Muscle of back (tissue), 13 donors: ENCODE results near the gene FGF14. TPM values are rescaled to one million over a fixed set of nuclear protein-coding genes. Genes with fewer than 3 reads are reported as not detected.

Experiments used
- DNase-seq, 3 donors: peaks; one replicate each; pipeline versions ENCODE4 v3.0.0 to v3.0.0-alpha.2; 2013
- long read RNA-seq, 9 donors: transcript quantifications; one replicate each; lab custom pipeline, GENCODE V29; 2026
- polyA plus RNA-seq, 10 donors: library from polyadenylated mRNA; unstranded; fragments of 120-200 nt; gene quantifications; one replicate each; pipeline ENCODE4 v1.2.1, GENCODE V29; 2013; ENCODE audit not compliant: insufficient read length in 10 of 10

The FGF14 gene
- 1 to 10 TPM in 2 of 10 donors, under 1 TPM in 8; 0.17 to 1.6 (median 0.60) TPM for polyA plus RNA-seq
- long read RNA-seq, donor 1 = 0 reads
- long read RNA-seq, donor 2 = 0 reads
- long read RNA-seq, donor 3 = 0 reads
- long read RNA-seq, donor 4 = 0 reads
- long read RNA-seq, donor 5 = 0 reads
- long read RNA-seq, donor 6 = 0 reads
- long read RNA-seq, donor 7 = 0 reads
- long read RNA-seq, donor 8 = 0 reads
- long read RNA-seq, donor 9 = 0 reads

DNA sequence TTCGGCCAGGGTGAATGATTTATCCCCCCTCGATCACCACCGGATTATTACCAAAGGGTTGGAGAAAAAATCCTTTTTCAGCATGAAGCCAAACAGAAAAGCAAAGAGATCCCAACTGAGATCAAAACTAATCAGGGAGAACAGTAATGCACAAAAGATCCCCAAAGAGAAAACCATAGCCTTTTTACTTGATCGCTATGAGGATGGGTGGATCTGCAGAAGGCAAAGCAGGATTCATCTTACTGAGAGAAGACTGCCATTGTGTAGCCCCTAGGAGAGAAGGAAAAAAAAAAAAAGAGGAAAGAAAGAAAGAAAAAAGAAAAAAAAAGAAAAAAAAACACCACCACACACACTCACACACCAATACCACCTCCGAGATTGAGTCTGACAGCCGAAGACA, at the start of gene FGF14:
Gene FGF14 (minus strand): TSS at position 283 of the 400 bp plus-strand sequence.
- peak in 1 of 3 donors; percentile 21 for DNase-seq

DNA sequence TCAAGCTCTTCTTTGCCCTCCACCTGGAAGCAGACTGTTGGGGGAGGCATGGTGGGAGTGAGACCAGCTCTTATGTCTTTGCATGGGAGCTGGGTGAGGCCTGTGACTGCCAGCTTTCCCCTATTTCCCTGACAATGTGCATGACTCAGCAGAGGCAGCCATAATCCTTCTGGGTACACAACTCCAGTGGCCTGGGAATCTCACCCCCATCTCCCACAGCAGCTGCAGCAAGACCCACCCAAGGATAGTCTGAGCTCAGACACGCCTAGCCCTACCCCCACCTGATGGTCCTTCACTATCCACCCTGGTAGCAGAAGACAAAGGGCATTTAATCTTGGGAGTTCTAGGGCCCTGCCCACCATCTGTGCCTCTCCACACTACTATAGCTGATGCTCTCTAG, 41.4 kb upstream of the FGF14 start:
- DNase-seq = no peak

DNA sequence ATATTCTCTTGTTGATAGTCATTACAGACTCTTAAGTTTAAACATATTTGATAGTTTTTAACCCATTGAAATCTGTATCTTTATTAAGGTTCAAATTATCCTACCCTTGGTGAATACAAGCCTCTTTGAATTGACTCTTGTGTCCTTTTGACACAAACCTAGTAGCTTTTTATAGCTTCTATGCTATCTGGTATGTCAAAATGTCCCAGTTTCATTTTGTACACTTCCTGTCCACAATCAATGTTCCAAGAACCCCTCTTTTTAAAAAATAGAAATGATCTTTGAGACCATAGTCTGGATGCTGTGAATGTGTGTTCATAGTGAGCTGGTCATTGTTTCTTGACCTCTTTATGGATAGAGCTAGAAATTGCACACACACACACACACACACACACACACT, 39.2 kb upstream of the FGF14 start:
- no peak for DNase-seq

DNA sequence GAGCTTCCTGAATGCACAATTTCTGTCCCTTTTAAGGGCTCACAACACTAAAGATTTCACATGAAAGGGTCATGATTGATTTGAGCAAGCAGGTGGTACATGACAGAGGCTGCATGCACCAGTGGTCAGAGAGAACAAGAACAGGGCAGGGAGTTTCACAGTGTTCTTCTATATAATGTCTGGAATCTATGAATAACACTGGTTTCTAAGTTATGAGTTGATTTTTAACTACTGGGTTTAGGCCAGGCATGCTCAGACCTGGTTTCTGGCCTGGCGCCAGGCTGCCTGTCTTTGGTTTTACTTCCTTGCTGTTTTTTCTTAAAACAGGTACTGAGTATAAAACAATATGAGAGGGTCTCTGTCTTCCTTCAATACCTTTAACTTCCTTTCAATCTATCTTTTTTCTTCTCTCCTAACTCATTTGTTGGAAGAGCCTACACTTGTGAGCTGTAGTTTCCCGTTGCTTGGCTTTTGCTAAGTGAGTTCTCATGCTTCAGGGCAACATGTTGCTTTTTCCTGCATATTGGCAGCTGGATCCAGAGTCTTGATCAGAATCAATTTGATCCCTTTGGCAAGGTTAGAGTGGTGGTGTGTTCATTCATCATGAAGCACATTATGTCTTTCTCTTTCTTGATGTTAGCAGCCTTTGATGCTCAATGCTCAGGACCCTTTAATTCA, 38.5 kb upstream of the FGF14 start:
- peak in 2 of 3 donors; percentile 2 to 7 for DNase-seq

DNA sequence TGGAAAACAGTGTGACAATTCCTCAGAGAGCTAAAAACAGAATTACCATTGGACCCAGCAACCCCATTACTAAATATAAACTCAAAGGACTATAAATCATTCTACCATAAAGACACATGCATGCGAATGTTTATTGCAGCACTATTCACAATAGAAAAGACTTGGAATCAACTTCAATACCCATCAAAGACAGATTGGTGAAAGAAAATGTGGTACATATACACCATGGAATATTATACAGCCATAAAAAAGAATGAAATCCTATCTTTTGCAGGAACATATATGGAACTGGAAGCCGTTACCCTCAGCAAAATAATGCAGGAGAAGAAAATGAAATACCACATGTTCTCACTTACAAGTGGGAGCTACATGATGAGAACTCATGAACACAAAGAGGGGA, 20.8 kb upstream of the FGF14 start:
- DNase-seq = no peak

DNA sequence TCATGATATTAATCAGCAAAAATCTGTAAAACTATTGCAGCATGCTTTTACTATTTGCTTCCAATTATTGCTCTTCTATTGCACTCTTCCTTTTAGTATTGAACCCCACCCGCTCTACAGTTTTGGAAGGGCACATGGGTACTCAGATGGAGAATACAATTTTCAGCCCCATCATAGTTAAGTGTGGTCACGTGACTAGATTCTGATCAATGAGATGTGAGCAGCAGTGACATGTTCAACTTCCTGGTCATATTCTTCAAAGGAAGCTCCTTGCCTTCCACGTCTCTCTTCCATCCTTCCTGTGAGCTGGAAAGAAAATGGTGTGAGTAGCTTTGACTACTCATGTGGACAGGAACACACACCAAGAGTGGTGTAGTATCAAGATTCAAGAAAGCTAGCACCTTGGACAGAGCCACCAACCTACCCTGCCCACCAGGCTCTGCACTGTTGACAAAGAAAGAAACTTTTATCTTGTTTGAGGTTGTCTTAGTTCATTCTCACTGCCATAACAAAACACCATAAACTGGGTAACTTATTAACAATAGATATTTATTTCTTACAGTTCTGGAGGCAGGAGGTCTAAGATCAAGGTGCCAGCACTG, 3.8 kb upstream of the FGF14 start:
- peak in 1 of 3 donors; percentile 34 for DNase-seq

DNA sequence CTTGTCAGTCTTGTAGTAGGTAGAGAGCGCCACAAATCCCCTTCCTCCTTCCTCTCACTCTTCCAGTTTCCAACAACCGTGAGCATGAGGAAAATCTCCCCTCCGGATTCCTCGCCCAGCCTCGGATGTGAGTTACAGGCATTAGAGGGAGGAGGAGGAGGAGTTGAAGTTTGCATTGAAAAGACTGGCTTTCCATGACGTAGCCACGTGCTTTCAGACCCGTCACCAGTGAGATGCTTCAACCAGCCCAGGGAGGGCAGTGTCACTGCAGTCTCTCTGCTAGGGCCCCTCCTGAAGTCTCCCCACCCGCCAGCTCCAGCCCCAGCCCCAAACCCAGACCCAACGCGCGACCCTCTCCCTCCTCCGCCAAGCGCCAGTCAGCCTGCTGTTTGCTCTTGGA, 442 bp upstream of the FGF14 start:
- DNase-seq = peak; percentile 14 to 72 (median 41)

DNA sequence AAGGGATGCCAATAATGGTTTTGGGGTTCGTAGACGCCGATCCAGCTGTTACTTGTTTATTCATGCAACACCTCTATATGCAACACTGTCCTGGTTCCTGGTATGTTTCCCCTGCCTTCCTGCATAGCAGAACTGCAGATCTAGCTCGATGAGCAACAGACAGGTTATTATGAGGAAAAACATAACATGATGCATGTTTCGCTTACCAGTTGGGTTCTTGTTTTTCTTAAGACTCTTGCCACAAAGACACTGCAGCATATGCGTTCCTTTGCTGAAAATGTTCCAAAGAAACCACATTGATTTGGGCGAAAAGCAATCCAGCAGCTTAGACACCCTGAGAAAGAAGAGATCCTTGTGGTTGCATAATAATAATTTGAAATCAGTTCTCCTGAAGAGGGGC, 583 bp downstream of the FGF14 start:
- DNase-seq = peak in 1 of 3 donors; percentile 39

DNA sequence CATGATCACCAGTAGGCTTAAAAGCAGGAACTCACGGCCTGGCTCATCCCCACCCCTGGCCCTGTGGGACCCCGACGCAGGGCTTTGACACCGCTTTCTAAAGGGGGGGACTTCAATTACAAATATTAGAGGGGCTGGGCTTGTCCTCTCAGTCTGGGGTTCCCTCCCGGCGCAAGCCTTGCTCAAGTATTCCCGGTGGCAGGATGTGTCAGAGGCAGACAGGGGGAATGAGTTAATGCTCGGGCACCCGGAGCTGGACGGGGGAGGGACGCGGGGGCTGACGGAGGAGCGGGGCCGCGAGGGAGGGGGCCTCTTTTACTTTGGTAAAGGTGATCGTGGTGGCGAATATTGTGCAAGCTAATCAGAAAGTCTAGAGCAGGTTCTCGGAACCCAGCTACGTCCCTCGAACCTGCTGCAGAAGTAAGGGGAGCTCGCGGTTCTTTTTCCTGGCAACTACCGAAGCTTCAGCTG, 1.1 kb downstream of the FGF14 start:
- peak in 1 of 3 donors; percentile 38 for DNase-seq

DNA sequence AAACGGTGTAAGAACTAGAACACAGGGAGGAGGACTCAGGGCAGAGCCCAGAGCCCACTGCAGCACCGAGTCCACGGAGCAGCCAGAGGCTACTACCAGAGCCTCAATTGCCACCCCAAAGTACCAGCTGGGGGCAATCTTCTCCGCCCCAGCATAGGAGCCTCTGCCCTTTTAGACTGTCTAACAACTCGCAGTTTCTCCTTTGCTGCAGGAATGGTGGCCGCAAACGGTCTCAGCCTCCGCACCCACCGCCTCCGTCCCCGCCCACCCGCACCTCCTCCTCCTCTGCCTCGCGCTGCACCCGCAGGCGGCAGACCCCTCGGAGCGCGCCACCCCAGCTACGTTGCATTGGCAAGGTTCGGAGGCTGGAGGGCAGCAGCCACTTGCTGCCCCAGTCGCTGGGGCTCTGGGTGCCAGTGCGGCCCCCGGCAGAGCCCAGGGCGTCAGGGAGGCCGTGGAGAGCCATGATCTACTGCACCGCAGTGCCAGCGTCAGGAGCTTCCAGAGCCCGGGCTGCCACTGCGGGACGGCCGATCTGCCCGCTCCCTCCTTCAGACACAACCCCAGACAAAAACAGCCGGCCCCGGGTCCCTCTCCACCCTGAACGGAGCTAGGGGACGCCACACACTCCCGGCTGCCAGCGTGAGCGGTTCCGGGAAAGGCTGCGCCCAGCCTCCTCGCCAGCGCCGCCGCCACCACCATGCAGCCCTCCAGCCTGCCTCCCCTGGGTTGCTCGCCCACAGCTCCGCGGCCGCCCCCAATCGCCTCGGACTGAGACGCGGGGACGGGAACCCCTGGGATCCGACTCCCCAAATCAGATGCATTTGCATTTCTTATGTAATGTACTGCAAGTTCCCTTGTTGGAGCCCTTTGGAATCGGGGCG, 1.8 kb downstream of the FGF14 start:
- peak in 1 of 3 donors; percentile 45 for DNase-seq

DNA sequence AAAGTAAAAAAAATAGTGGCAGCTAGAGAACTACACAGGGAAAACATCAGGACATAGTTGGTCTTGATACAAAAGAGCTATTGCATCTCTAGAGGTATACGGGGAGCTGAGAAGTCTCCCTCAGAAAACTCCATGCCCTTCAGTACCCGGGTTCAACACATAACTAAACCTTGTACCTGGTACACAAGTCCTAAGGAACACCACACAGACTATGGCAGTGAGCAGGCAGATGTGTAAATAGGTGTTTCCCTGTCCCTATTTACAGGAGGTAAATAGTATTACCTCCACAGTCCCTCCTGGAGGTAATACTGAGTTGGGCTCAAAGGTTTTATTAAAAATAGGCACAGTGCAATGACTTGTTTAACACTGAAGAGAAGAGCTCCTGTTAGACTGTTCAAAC, 5.9 kb downstream of the FGF14 start:
- no peak for DNase-seq

DNA sequence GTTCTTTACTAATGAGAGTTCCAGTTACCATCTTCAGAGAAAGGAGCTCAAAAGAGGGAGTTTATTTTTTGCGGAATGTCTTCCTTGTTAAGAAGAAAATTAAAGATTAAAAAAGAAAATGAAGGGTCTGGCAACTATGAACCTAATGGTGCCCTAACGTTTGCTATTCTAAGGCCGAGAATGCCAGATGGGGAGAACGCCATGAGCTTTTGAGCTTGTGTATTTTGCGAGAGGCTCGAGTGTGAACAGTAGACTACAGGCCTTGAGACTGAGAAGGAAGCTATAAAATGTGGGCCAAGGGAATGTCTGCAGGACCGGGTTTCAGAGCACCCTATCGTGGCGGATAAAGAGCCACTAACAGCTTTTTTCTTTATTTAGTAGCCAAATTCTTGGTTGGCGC, 6.7 kb downstream of the FGF14 start:
- no peak for DNase-seq

DNA sequence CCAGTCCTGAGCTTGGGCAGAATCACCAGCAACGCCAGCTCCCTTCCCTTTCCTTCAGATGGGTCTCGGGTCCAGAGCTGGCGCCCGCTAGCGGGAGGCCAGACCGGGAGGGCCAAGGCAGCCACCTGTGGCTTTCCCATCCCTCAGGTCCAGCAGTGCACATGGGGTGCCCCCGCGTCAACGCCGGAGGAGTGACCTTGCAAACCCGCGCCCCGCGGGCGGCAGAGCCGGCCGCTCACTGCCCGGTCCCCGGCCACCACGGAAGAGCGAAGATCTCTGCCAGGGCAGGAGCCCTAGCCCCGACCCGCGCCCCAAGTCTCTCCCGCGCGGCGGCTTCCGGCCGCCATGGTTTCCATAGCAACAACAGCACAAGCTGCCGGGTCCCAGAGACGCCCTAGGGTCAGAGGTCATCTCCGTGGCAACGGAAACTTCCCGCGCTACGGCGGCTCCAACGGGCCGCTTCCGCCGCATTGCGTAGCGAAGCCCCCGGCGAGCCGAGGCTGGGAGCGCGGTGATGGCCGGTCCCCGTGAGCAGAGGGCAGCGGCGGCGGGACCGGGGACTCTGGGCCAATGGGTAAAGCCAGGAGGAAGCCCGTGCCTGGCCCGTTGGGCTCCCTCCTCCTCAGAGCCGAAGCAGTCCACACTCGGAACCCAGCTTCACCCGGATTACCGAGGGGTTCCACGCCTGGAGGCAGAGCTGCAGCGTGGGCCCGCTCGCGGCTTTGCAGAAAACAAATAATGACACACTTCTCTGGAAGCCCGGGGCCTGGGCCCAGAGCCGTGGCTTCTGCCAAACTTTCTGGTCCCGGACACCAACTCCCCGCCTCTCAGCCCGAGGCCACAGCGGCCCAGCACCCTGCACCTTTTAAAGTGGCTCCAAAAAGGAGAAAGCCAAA, 7.4 kb downstream of the FGF14 start:
- DNase-seq = peak; percentile 88 to 98 (median 96)

DNA sequence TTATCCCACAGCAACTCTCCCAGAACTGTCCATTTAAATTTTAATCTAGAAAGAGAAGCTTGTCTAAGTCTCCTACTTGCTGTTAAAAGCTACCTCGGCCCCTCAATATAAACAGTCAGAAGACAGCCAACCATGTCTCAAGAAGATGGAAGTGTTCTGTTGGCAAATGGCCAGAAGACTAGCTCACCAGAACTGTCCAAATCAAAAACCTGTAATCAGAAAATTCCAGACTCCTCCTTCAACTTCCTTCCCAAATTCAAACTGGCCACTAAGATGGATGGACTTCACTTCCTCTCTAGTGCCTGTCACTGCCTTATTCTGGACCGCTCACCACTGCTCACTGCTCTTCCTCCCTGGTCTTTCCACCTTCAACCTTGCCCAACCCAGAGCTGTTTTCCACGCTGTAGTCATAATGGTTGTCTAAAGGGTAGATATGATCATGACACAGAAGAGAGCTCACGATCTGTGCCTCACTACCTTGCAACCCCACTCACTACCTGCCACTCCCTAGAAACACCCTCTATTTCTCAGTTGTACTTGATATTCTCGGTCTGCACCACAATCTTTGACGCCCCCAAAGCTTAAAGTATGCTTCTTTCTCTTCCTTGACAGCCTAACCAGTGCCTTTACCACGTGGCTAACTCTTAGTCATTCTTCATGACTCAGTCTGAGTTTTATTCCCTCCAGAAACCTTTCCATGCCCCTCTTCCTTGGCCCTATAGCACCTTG, 9.2 kb downstream of the FGF14 start:
- DNase-seq = peak in 1 of 3 donors; percentile 19

DNA sequence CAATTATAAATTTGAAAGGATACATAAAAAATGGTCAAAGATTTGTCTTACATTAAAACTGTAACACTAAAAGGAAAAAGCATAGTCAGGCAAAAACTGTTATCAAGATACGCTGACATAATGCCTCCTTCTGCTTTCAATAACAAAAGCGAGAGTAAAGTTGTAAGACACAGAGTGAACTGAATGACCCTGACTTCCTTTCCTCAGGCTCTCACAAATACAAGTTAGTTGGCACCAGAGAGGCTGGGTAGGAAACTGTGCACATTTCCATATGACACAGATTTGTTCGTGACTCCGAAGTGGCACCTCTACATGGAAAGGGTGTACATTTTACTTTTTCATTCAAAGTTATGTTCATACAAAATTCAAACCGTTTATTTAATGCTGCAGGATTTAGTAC, 15.4 kb downstream of the FGF14 start:
- DNase-seq = no peak

DNA sequence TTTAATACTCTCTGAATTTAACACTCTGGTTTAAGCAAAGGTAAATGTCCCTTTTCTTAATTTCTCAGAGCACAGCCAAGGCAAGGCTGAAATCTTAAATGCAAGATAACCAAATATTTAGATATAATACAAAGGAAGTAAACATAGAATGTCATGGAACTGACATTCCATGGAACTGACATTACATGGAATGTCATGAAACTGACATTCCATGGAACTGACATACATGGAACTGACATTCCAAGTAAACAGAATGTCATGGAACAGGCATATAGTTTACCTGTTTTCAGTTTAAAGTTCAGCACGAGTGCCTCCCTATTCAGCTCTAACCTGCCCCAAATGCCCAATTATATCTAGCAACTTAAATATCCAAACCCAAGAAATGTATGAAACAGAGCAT, 21.8 kb downstream of the FGF14 start:
- DNase-seq = no peak

DNA sequence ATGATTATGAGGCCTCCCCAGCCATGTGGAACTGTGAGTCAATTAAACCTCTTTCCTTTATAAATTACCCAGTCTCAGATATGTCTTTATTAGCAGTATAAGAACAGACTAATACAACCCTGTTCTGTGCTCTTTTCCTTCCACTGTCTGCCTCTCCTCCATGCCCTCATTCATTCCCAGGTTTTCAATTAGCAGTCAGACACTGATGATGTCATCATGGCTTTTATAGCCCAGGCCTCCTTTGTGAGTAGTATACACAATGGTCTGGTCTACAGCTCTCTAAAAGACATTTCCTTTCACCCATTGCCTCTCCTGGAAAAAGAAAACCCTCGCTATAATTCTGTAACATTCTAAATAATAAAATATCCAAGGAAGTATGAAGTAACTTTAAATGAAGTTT, 25.5 kb downstream of the FGF14 start:
- no peak for DNase-seq

DNA sequence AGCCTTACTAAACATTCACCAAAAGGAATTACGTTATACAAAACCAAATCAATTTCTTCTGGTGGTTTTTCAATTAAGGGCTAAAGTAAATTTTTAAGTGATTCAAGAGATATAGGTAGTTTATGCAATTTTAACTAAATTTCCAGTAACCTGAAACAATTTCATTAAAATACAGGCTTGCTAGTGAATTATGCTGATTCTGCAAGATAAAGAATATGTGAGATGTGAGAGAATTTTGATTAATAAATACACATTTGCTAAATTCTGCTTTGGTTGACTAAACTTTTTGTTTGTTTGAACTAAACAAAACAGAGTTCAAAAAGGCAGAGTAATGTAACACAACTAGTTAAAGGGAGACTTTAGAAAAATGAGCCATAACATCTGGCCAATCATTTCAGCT, 27.1 kb downstream of the FGF14 start:
- DNase-seq = no peak

DNA sequence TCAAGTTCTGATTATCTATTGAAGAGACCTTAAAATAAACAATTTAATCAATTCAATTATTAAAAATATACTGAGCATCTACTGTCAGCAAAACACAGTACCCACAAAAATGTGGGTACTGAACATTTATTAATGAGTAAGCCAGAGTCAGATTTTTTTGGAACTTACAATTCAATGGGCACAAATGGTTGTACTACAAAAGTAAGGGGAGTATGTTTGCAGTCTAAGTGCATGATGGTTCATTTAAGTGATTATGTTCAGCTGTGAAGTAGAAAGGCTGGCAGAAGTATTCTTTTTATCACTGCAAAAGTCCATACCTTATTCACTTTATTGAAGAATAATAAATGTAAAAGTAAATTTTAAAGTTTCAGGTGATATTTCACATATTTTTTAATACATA, 27.6 kb downstream of the FGF14 start:
- DNase-seq = no peak

DNA sequence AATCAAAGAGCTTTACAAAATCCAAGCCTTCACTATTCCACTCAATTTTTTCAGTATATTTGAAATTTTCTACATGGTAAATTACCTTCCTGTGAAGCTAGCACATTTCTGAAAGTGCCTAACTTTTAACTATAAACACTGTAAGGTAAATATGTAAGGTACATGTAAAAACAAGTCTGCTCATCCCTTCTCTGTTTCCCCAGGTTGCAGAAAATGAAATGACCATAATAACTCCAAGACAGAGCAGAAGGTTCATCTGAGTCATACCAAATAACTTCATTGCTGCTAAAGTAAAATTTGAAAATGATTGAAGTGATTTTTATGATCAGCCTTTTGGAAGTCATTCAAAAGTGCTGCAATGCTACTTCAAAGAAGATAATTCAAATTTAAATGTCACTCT, 28.6 kb downstream of the FGF14 start:
- DNase-seq = no peak
